Fibroblast of lung (primary cell): ENCODE data around the gene CACUL1. TPM values are rescaled to one million over a fixed set of nuclear protein-coding genes. Genes with fewer than 3 reads are reported as not detected.

Experiments
- DNase-seq, 2 donors: peaks; one replicate each; pipeline versions ENCODE4 v3.0.0 to v3.0.0-alpha.2; 2010; ENCODE audit warnings: low read depth in 2 of 2
- H2AFZ ChIP-seq: 2 replicates; pipeline ENCODE4 v1.5.1; 2012; ENCODE audit warnings: low read length, control low read depth, inconsistent platforms
- H3K27ac ChIP-seq: 2 replicates; pipeline ENCODE4 v1.5.1; 2011; ENCODE audit warnings: low read length, control low read depth; ENCODE audit not compliant: insufficient read depth
- H3K27me3 ChIP-seq: 2 replicates; pipeline ENCODE4 v1.5.1; 2011; ENCODE audit warnings: mild to moderate bottlenecking, low read length; ENCODE audit not compliant: control insufficient read depth, insufficient read depth
- H3K36me3 ChIP-seq: 2 replicates; pipeline ENCODE4 v1.5.1; 2011; ENCODE audit warnings: low read length; ENCODE audit not compliant: control insufficient read depth, insufficient read depth
- H3K4me1 ChIP-seq: 2 replicates; pipeline ENCODE4 v1.5.1; 2011; ENCODE audit warnings: low read length; ENCODE audit not compliant: control insufficient read depth, insufficient read depth; ENCODE audit errors: extremely low read depth
- H3K4me2 ChIP-seq: 2 replicates; pipeline ENCODE4 v1.5.1; 2011; ENCODE audit warnings: low read length, control low read depth; ENCODE audit not compliant: insufficient read depth; ENCODE audit errors: extremely low read depth
- H3K4me3 ChIP-seq, 4 experiments: fragments of 200-600 bp in 1 of 4; sonication (generic) in 1 of 4; replicated peaks in 1 of 4; 2 replicates each; pipeline ENCODE4 v1.5.1; 2011 to 2016; ENCODE audit warnings: low read length in 4 of 4, low read depth in 3 of 4, mild to moderate bottlenecking in 3 of 4, control low read depth in 2 of 4, inconsistent platforms in 1 of 4, mixed read lengths in 1 of 4; ENCODE audit not compliant: insufficient read depth in 1 of 4; ENCODE audit errors: control extremely low read depth in 1 of 4
- H3K79me2 ChIP-seq: 2 replicates; pipeline ENCODE4 v1.5.1; 2012; ENCODE audit warnings: mild to moderate bottlenecking, low read length, inconsistent platforms; ENCODE audit not compliant: control insufficient read depth, insufficient read depth
- H3K9ac ChIP-seq: 2 replicates; pipeline ENCODE4 v1.5.1; 2011; ENCODE audit warnings: mild to moderate bottlenecking, low read length, control low read depth; ENCODE audit not compliant: insufficient read depth
- H3K9me3 ChIP-seq: 2 replicates; pipeline ENCODE4 v1.5.1; 2012; ENCODE audit warnings: low read depth, low read length; ENCODE audit not compliant: control insufficient read depth, insufficient read depth
- H4K20me1 ChIP-seq: 2 replicates; pipeline ENCODE4 v1.5.1; 2011; ENCODE audit warnings: low read length; ENCODE audit not compliant: control insufficient read depth, insufficient read depth; ENCODE audit errors: extremely low read depth
- EZH2 ChIP-seq: IDR thresholded peaks from 2 replicates; pipeline ENCODE4 v1.5.1; 2012; ENCODE audit warnings: low read length, control low read depth, mild to moderate bottlenecking; ENCODE audit errors: missing control alignments
- polyA plus RNA-seq, 2 donors: library from polyadenylated mRNA; depleted of rRNA in 1 of 2; stranded (reverse) in 1 of 2; unstranded in 1 of 2; fragments of >200 nt; gene quantifications; 2 replicates each; pipeline ENCODE4 v1.2.1, GENCODE V29; 2011 to 2012; ENCODE audit warnings: missing spikeins in 1 of 2
- total RNA-seq: library from RNA; depleted of rRNA; stranded (reverse); fragments of >200 nt; gene quantifications from 2 replicates; pipeline ENCODE4 v1.2.1, GENCODE V29; 2014
- TF ChIP-seq, protein P1 (sequence below), 2 donors: IDR thresholded peaks in 1 of 2; conservative IDR thresholded peaks in 1 of 2; 1 replicate in 1 of 2; 2 replicates in 1 of 2; pipeline ENCODE4 v1.5.1; 2011 to 2012; ENCODE audit warnings: low read length in 2 of 2, control low read depth in 1 of 2, inconsistent platforms in 1 of 2, low read depth in 1 of 2, mild to moderate bottlenecking in 1 of 2

The CACUL1 gene
- total and polyA plus RNA-seq, 2 donors (not counting 1 experiment from before 2014, with no cell fraction given), result 15.7 to 25.3 TPM

GRCh38 chr10:118732245-118733165, 22.3 kb downstream of the CACUL1 start:
- no peaks in the 10 kb centered on the region for H3K27me3 ChIP-seq
- H3K4me1 ChIP-seq, result no peaks in the 10 kb centered on the region
- no peak for TF ChIP-seq EZH2
- TF ChIP-seq, protein P1, sequence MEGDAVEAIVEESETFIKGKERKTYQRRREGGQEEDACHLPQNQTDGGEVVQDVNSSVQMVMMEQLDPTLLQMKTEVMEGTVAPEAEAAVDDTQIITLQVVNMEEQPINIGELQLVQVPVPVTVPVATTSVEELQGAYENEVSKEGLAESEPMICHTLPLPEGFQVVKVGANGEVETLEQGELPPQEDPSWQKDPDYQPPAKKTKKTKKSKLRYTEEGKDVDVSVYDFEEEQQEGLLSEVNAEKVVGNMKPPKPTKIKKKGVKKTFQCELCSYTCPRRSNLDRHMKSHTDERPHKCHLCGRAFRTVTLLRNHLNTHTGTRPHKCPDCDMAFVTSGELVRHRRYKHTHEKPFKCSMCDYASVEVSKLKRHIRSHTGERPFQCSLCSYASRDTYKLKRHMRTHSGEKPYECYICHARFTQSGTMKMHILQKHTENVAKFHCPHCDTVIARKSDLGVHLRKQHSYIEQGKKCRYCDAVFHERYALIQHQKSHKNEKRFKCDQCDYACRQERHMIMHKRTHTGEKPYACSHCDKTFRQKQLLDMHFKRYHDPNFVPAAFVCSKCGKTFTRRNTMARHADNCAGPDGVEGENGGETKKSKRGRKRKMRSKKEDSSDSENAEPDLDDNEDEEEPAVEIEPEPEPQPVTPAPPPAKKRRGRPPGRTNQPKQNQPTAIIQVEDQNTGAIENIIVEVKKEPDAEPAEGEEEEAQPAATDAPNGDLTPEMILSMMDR (conservative IDR thresholded peaks at IDR 0.05 in 1 of 2, IDR thresholded peaks at IDR 0.05 in 1 of 2; ENCODE audit: low read depth in 1 of 2, low read length in 2 of 2), result no peak
- peak in 1 of 2 donors; percentile 26 for DNase-seq
- H3K4me2 ChIP-seq, result no peak overlapping the region
- H3K4me3 ChIP-seq, result no peak overlapping the region
- H4K20me1 ChIP-seq, result no peaks in the 10 kb centered on the region
- H2AFZ ChIP-seq, result no peak overlapping the region
- H3K79me2 ChIP-seq, result peaks cover 52% of the 10 kb centered on the region
- no peak overlapping the region for H3K9ac ChIP-seq
- no peaks in the 10 kb centered on the region for H3K9me3 ChIP-seq
- H3K27ac ChIP-seq, result no peak overlapping the region
- H3K36me3 ChIP-seq, result no peaks in the 10 kb centered on the region

DNA sequence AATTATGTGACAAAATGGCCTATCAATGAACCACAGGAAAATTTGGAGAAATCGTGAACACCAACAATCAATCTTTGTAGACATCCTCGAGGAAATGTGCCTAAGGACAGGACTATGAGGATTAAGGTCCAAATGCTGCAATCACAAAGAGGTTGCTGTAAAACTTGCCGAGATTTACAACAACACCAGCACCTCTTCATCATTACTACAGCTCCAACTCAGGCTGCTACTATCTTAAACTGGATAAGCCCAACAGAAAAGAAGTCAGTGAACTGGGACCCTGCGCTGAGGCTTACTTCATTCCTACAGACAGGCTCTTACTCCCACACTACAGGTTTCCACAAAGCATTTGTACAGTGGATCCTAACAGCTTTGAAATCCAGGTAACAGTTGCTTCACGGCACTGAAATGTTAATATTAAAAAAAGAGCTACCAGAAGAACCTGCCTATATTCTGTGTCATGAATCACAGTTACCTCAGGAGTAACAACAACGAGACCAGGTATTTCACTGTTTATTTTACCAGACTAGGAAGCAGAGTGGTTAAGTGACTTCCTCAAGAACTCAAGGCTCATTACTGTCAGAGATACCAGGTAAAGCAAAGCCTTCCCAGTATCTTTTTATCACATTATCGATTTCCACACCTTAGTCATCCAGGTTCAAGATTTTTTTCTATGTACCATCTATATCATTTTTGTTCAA, 23.9 kb downstream of the CACUL1 start:
- no peak overlapping the region for H3K4me2 ChIP-seq
- no peaks in the 10 kb centered on the region for H3K36me3 ChIP-seq
- H3K27ac ChIP-seq, result no peak overlapping the region
- TF ChIP-seq, protein P1 (conservative IDR thresholded peaks at IDR 0.05 in 1 of 2, IDR thresholded peaks at IDR 0.05 in 1 of 2; ENCODE audit: low read depth in 1 of 2, low read length in 2 of 2), result no peak
- no peak for TF ChIP-seq EZH2
- H4K20me1 ChIP-seq, result no peaks in the 10 kb centered on the region
- H3K4me1 ChIP-seq, result peaks cover 7% of the 10 kb centered on the region
- H3K4me3 ChIP-seq, result no peak overlapping the region
- no peaks in the 10 kb centered on the region for H3K9me3 ChIP-seq
- H3K79me2 ChIP-seq, result peaks cover 44% of the 10 kb centered on the region
- H3K27me3 ChIP-seq, result no peaks in the 10 kb centered on the region
- no peak overlapping the region for H2AFZ ChIP-seq
- DNase-seq, result no peak
- H3K9ac ChIP-seq, result no peak overlapping the region

DNA sequence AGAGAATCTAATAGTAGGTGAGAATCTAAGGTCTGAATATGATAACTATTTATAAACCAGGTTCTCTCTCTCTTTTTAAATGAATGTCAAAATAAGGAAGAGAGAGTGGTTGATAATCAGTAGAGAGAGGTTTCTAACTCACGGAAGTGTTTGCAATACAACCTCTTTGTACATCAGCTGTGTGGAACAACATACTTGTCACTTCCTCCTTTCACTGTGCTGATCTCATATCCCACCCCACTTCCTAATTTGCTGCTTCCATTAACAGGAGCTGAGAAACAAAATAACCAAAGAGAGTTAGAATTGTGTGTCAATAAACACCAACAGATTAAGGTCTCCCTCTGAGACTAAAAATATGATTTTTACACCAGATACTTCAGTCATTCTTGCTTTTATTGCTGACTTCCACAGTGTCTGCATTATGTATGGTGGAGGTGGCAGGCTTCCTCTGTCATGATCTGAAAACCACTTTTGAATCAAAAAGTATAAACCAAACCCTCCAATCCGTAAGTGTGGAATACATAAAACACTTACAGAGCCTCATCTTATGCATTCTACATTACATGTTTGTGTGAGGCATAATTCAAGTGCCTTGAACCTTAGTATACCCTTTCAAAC, 25.0 kb downstream of the CACUL1 start:
- Histone ChIP-seq H3K79me2 (peaks cover 36% of the 10 kb centered on the region), H2AFZ (no peak overlapping the region), H3K9me3 (no peaks in the 10 kb centered on the region), H3K4me2 (no peak overlapping the region), H3K4me3 (no peak overlapping the region), H3K9ac (no peak overlapping the region), H3K27me3 (no peaks in the 10 kb centered on the region), H3K27ac (no peak overlapping the region), H4K20me1 (no peaks in the 10 kb centered on the region), H3K36me3 (no peaks in the 10 kb centered on the region), H3K4me1 (peaks cover 8% of the 10 kb centered on the region)
- DNase-seq, result no peak
- TF ChIP-seq EZH2, result no peak
- TF ChIP-seq, protein P1 (conservative IDR thresholded peaks at IDR 0.05 in 1 of 2, IDR thresholded peaks at IDR 0.05 in 1 of 2; ENCODE audit: low read depth in 1 of 2, low read length in 2 of 2), result no peak
